Neural progenitor cell (in vitro differentiated cells): ENCODE measurements around the gene LINS1.

Source experiments
- EZH2phosphoT487 ChIP-seq: fragments of 200-600 bp; sonication (generic); IDR thresholded peaks from 2 replicates; pipeline ENCODE4 v1.6.1; 2017; ENCODE audit warnings: antibody characterized with exemption
- TF ChIP-seq, protein P1 (sequence below): fragments of 200-600 bp; sonication (generic); IDR thresholded peaks from 2 replicates; pipeline ENCODE4 v1.5.1; 2017; ENCODE audit warnings: antibody characterized with exemption, mild to moderate bottlenecking

DNA sequence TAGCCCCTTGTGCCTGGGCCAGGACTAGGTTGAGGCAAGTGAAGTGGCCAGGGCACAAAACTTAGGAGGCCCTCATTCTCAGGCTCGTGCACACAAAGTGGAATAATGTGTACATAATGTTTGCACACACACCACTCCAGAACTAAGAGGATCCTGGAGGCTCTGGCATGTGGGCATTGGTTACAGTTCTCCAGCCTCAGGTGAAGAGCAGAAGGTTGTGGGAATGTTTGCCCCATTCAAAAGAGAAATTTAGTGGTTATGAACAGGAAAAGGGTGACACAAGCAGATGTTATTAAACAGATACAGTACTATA is 31.7 kb upstream of the LINS1 start:
- TF ChIP-seq EZH2phosphoT487, result no peak
- TF ChIP-seq, protein P1, sequence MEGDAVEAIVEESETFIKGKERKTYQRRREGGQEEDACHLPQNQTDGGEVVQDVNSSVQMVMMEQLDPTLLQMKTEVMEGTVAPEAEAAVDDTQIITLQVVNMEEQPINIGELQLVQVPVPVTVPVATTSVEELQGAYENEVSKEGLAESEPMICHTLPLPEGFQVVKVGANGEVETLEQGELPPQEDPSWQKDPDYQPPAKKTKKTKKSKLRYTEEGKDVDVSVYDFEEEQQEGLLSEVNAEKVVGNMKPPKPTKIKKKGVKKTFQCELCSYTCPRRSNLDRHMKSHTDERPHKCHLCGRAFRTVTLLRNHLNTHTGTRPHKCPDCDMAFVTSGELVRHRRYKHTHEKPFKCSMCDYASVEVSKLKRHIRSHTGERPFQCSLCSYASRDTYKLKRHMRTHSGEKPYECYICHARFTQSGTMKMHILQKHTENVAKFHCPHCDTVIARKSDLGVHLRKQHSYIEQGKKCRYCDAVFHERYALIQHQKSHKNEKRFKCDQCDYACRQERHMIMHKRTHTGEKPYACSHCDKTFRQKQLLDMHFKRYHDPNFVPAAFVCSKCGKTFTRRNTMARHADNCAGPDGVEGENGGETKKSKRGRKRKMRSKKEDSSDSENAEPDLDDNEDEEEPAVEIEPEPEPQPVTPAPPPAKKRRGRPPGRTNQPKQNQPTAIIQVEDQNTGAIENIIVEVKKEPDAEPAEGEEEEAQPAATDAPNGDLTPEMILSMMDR, result no peak
